Measurements from ENCODE around the gene TXNDC12.
A peak's percentile ranks its signal among the peaks of the same experiment; 100 is the strongest.

DNA sequence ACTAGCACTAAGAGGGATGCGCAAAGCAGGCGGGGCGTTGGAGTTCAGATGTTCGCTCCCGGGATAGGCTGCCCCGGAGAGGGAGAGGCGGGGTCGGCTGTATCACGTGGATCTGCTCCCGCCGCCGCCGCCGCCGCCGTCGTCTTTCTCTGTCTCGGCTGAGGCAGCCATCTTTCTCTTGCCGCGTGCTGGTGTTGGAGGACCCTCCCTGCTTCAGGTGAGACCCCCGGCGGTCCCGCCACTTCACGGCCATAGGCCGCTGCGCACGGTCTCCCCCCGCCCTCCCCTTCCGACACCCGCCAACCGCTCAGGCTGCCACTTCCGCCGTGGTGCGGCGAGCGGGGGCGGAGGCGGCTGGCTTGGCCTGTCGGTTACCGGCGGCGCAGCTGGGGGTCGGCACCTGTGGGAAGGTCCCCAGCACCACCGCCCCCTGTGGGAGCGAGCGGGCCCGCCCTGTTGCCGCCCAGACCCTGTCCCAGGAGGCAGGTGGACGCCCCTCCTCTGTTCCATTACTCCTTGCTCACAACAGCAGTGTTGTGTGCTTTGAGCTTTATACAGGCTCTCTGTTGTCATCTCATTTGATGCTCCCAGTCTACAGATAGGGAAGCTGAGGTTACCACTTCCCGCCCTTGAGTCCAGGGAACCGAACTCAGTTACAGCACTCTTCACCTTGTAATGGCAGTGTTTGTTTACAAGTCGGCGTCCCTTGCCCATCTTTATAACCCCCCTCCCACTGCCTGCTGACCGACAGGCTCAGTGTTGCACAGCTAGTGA lies 1.4 kb upstream of the TXNDC12 start, which contains the start of gene BTF3L4:
- peak; percentile 35 for TF ChIP-seq POLR2A (IDR thresholded peaks at IDR 0.05; ENCODE audit: low read depth)
- TF ChIP-seq, protein P1, sequence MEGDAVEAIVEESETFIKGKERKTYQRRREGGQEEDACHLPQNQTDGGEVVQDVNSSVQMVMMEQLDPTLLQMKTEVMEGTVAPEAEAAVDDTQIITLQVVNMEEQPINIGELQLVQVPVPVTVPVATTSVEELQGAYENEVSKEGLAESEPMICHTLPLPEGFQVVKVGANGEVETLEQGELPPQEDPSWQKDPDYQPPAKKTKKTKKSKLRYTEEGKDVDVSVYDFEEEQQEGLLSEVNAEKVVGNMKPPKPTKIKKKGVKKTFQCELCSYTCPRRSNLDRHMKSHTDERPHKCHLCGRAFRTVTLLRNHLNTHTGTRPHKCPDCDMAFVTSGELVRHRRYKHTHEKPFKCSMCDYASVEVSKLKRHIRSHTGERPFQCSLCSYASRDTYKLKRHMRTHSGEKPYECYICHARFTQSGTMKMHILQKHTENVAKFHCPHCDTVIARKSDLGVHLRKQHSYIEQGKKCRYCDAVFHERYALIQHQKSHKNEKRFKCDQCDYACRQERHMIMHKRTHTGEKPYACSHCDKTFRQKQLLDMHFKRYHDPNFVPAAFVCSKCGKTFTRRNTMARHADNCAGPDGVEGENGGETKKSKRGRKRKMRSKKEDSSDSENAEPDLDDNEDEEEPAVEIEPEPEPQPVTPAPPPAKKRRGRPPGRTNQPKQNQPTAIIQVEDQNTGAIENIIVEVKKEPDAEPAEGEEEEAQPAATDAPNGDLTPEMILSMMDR (IDR thresholded peaks at IDR 0.05): peak in 1 of 3 experiments; percentile 2
- TF ChIP-seq EP300 (IDR thresholded peaks at IDR 0.05): no peak
